GM21367 (cell line): ENCODE data around the gene PRKCZ.

Source experiments
- ATAC-seq: cut with Tn5 transposase; IDR thresholded peaks from one replicate; pipeline ENCODE4 v1.9.1; 2021; ENCODE audit not compliant: unreplicated experiment

PRKCZ gene

GRCh38 chr1:2045468-2046173, 4.6 kb upstream of the PRKCZ start:
- ATAC-seq: no peak

- no peak for ATAC-seq
Observed at GRCh38 chr1:2046174-2046917, 3.9 kb upstream of the PRKCZ start.

GRCh38 chr1:2046953-2047748, 3.1 kb upstream of the PRKCZ start:
- ATAC-seq: no peak

- no peak for ATAC-seq
Observed at GRCh38 chr1:2047749-2048729, 2.2 kb upstream of the PRKCZ start.

- ATAC-seq: no peak
Observed at GRCh38 chr1:2049225-2049717, 940 bp upstream of the PRKCZ start.

- no peak for ATAC-seq
Observed at GRCh38 chr1:2050461-2050792, 216 bp downstream of the PRKCZ start.

GRCh38 chr1:2050793-2051682, 827 bp downstream of the PRKCZ start:
- no peak for ATAC-seq

- ATAC-seq: no peak
Observed at GRCh38 chr1:2052054-2052679, 2.0 kb downstream of the PRKCZ start.

GRCh38 chr1:2052756-2053155, 2.5 kb downstream of the PRKCZ start:
- no peak for ATAC-seq

GRCh38 chr1:2053217-2053616, 3.0 kb downstream of the PRKCZ start:
- ATAC-seq: no peak

- no peak for ATAC-seq
Observed at GRCh38 chr1:2053784-2054376, 3.7 kb downstream of the PRKCZ start.

- no peak for ATAC-seq
Observed at GRCh38 chr1:2054560-2054959, 4.3 kb downstream of the PRKCZ start.

- ATAC-seq: no peak
Observed at GRCh38 chr1:2055911-2056575, 5.8 kb downstream of the PRKCZ start.

GRCh38 chr1:2056955-2057590, 6.9 kb downstream of the PRKCZ start:
- ATAC-seq: no peak

GRCh38 chr1:2059290-2059953, 9.2 kb downstream of the PRKCZ start:
- no peak for ATAC-seq

- no peak for ATAC-seq
Observed at GRCh38 chr1:2060072-2060471, 9.9 kb downstream of the PRKCZ start.

- no peak for ATAC-seq
Observed at GRCh38 chr1:2060535-2060934, 10.3 kb downstream of the PRKCZ start.
